DOHH2 (cell line): Measurements from ENCODE around the gene C6orf47.
A peak's percentile ranks its signal among the peaks of the same experiment; 100 is the strongest.

Experiments
- H3F3A ChIP-seq: fragments of 200-600 bp; sonication (generic), shearing (Covaris generic); 2 replicates; pipeline ENCODE4 v1.6.0; 2016; ENCODE audit warnings: antibody characterized with exemption, mild to moderate bottlenecking; ENCODE audit not compliant: control insufficient read depth, insufficient read depth
- H3K27ac ChIP-seq: fragments of 200-600 bp; sonication (generic); 2 replicates; pipeline ENCODE4 v1.5.1; 2014; ENCODE audit warnings: low read depth, mild to moderate bottlenecking, low read length, moderate library complexity
- H3K27me3 ChIP-seq: fragments of 200-600 bp; sonication (generic); 2 replicates; pipeline ENCODE4 v1.6.1; 2014; ENCODE audit warnings: mild to moderate bottlenecking, low read length, mixed read lengths; ENCODE audit not compliant: control insufficient read depth
- H3K36me3 ChIP-seq: fragments of 200-600 bp; sonication (generic); 2 replicates; pipeline ENCODE4 v1.6.1; 2014; ENCODE audit warnings: mild to moderate bottlenecking, low read length, moderate library complexity, mixed read lengths; ENCODE audit not compliant: control insufficient read depth
- H3K4me1 ChIP-seq: fragments of 200-600 bp; sonication (generic); 2 replicates; pipeline ENCODE4 v1.6.1; 2014; ENCODE audit warnings: mild to moderate bottlenecking, low read length, mixed read lengths; ENCODE audit not compliant: control insufficient read depth
- H3K4me2 ChIP-seq: fragments of 200-600 bp; sonication (generic); 2 replicates; pipeline ENCODE4 v1.6.0; 2014; ENCODE audit warnings: mild to moderate bottlenecking, low read length, moderate library complexity
- H3K4me3 ChIP-seq: fragments of 200-600 bp; sonication (generic); 2 replicates; pipeline ENCODE4 v1.5.1; 2014; ENCODE audit warnings: mild to moderate bottlenecking, low read length, mixed read lengths
- H3K79me2 ChIP-seq: fragments of 200-600 bp; sonication (generic); 2 replicates; pipeline ENCODE4 v1.6.1; 2014; ENCODE audit warnings: mild to moderate bottlenecking, low read length, mixed read lengths; ENCODE audit not compliant: control insufficient read depth
- H3K9me2 ChIP-seq: fragments of 200-600 bp; sonication (generic); replicated peaks from 2 replicates; pipeline ENCODE4 v1.6.1; 2014; ENCODE audit warnings: mild to moderate bottlenecking, low read length, mixed read lengths; ENCODE audit not compliant: control insufficient read depth
- H3K9me3 ChIP-seq: fragments of 200-600 bp; sonication (generic); 2 replicates; pipeline ENCODE4 v1.6.1; 2014; ENCODE audit warnings: antibody characterized with exemption, low read length, mixed read lengths; ENCODE audit not compliant: control insufficient read depth, insufficient read depth
- H4K20me1 ChIP-seq: fragments of 200-600 bp; sonication (generic); 2 replicates; pipeline ENCODE4 v1.6.0; 2014; ENCODE audit warnings: low read depth, mild to moderate bottlenecking, antibody characterized with exemption, low read length, moderate library complexity; ENCODE audit not compliant: control insufficient read depth, insufficient read depth
- EZH2phosphoT487 ChIP-seq: fragments of 200-600 bp; sonication (generic); IDR thresholded peaks from 2 replicates; pipeline ENCODE4 v1.6.1; 2017; ENCODE audit warnings: borderline replicate concordance, mild to moderate bottlenecking, antibody characterized with exemption, low read length, moderate library complexity, mixed read lengths
- TF ChIP-seq, protein P1 (sequence below): fragments of 200-600 bp; sonication (generic); IDR thresholded peaks from one replicate; pipeline ENCODE4 v1.5.1; 2014; ENCODE audit warnings: antibody characterized with exemption, mild to moderate bottlenecking, low read depth, low read length; ENCODE audit not compliant: poor library complexity, severe bottlenecking

C6orf47 gene

DNA sequence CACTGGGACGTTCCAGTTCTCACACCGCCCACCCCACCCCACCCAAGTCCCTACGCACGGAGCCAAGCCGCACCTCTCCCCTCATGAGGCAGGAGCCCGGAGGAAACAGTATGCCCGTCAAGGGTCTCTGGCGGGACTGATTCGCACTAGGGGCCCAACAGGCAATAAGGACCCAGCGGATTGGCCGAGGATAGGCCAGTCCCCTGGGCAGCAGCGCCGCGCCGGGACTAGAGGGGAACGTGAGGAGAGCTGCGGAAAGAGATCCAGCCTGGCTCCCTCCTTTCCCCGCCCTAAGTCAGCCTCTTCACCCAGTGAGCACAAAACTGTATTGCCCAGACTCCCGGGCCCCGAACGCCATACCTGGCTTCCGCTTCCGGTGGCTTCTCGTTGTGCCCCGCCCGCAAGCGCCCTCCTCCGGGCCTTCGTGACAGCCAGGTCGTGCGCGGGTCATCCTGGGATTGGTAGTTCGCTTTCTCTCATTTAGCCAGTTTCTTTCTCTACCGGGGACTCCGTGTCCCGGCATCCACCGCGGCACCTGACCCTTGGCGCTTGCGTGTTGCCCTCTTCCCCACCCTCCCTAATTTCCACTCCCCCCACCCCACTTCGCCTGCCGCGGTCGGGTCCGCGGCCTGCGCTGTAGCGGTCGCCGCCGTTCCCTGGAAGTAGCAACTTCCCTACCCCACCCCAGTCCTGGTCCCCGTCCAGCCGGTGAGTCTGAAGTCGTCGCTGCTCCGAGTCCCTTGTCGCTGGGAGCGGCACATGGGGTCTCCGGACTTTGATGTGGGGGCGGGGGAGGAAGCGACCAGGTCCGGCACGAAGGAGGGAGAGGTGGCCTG is 5.1 kb upstream of the C6orf47 start, which contains the start of gene CSNK2B:
TSS of gene CSNK2B (plus strand) at position 580 of the 836 bp plus-strand sequence. CDS start 752 bp downstream, outside the sequence.
- no peaks in the 10 kb centered on the region for H3K9me3 ChIP-seq
- H3K27ac ChIP-seq = peak within 1 kb of the TSS; percentile 97
- peaks cover 49% of the 10 kb centered on the region for H3K4me1 ChIP-seq
- peaks cover 68% of the 10 kb centered on the region for H3K79me2 ChIP-seq
- H4K20me1 ChIP-seq = peaks cover 11% of the 10 kb centered on the region; the same call in 1 of the 2 replicates
- TF ChIP-seq, protein P1, sequence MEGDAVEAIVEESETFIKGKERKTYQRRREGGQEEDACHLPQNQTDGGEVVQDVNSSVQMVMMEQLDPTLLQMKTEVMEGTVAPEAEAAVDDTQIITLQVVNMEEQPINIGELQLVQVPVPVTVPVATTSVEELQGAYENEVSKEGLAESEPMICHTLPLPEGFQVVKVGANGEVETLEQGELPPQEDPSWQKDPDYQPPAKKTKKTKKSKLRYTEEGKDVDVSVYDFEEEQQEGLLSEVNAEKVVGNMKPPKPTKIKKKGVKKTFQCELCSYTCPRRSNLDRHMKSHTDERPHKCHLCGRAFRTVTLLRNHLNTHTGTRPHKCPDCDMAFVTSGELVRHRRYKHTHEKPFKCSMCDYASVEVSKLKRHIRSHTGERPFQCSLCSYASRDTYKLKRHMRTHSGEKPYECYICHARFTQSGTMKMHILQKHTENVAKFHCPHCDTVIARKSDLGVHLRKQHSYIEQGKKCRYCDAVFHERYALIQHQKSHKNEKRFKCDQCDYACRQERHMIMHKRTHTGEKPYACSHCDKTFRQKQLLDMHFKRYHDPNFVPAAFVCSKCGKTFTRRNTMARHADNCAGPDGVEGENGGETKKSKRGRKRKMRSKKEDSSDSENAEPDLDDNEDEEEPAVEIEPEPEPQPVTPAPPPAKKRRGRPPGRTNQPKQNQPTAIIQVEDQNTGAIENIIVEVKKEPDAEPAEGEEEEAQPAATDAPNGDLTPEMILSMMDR = no peak
- no peak for TF ChIP-seq EZH2phosphoT487
- H3K27me3 ChIP-seq = no peaks in the 10 kb centered on the region
- H3F3A ChIP-seq = peaks cover 11% of the 10 kb centered on the region
- H3K4me2 ChIP-seq = peak within 1 kb of the TSS; percentile 99
- H3K4me3 ChIP-seq = peak within 1 kb of the TSS; percentile 95
- H3K36me3 ChIP-seq = peaks cover 88% of the 10 kb centered on the region
- no peaks in the 10 kb centered on the region for H3K9me2 ChIP-seq

DNA sequence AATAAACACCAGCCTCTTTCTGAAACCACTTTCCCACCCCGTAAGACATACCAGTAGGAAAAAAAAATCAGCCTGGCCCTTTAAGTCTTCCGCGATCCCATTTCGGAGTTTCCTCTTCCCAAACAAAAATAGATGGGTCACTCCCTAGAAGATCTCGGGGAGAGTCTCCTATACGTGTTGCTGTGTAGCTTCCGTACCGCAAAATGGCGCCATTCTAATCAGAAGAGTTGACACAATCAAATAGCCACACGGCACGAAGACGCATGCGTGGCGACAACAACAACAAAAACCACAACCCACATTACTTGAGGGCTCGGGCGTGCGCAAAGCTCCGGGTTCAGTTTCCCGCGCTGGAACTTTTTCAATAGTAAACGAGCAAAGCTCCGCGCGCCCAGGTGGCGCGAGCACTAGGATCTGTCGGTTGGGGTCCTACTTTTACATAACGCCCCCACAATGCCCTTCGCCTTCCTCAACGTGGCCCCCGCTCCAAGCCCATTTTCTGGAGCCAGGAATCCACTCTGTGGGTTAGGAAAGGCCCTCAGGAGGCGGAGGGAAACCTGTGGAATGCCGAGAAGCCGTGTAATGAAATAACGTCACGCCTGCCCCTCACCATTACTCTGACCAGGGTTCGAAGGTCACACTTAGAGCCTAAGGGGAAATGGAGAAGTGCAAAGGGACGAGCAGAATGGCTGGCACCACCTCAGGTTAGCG is 4.4 kb upstream of the C6orf47 start, which contains the start of gene GPANK1:
TSS of gene GPANK1 (minus strand) at position 208 of the 711 bp plus-strand sequence. CDS start 519 bp downstream, outside the sequence.
- peak within 1 kb of the TSS; percentile 97 for H3K27ac ChIP-seq
- H3K4me3 ChIP-seq = peak within 1 kb of the TSS; percentile 95
- H3K4me2 ChIP-seq = peak within 1 kb of the TSS; percentile 99
- peaks cover 49% of the 10 kb centered on the region for H3K4me1 ChIP-seq
- H3K27me3 ChIP-seq = no peaks in the 10 kb centered on the region
- H3K9me2 ChIP-seq = no peaks in the 10 kb centered on the region
- H3K9me3 ChIP-seq = no peaks in the 10 kb centered on the region
- peaks cover 11% of the 10 kb centered on the region; the same call in 1 of the 2 replicates for H4K20me1 ChIP-seq
- TF ChIP-seq, protein P1 = no peak
- TF ChIP-seq EZH2phosphoT487 = no peak
- peaks cover 86% of the 10 kb centered on the region for H3K36me3 ChIP-seq
- H3F3A ChIP-seq = peaks cover 11% of the 10 kb centered on the region
- H3K79me2 ChIP-seq = peaks cover 74% of the 10 kb centered on the region

DNA sequence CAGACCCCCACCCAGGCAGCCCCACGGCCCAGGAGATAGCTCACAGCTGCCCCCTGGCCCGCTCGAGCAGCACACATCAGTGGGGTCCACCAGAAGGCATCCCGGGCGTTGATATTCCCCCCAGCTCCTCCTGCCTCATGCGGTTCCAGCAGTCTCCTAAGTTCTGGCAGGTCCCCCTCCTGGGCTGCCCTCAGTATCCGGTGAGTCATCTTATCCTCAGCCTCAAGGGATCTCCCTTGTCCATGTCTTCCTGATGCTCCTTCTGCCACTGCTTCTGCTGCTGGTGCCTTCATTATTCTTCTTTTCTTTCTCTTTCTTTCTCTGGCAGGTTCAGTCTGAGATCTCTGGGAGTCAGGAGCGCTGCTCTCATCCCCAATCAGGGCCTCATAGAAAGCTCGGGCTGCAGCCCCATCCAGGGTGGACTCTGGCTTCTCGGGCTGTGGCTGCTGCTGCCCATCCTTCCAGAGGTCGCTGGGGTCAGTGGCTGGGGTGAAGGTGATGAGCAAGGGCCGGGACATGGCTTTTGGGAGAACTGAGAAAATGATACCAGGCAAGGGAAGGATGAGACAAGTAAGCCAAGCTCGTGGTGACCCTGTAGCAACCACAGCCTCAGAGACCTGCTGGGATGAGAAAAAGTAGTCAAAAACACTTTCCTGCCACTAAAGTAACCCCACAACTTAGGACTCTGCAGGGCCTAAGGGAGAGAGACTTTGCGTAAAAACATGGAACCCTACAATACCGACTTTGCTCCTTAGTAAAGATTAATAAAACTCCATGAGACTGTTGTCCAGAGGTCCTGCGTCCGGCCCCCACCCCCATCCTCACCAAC is 3.6 kb upstream of the C6orf47 start:
- H3K27me3 ChIP-seq = no peaks in the 10 kb centered on the region
- H3K4me3 ChIP-seq = peak overlapping the region; percentile 95
- H4K20me1 ChIP-seq = peaks cover 11% of the 10 kb centered on the region; the same call in 1 of the 2 replicates
- H3K4me2 ChIP-seq = peak overlapping the region; percentile 99
- no peaks in the 10 kb centered on the region for H3K9me2 ChIP-seq
- peaks cover 56% of the 10 kb centered on the region for H3K4me1 ChIP-seq
- H3F3A ChIP-seq = peaks cover 11% of the 10 kb centered on the region
- peak overlapping the region; percentile 97 for H3K27ac ChIP-seq
- TF ChIP-seq, protein P1 = no peak
- no peak for TF ChIP-seq EZH2phosphoT487
- H3K9me3 ChIP-seq = no peaks in the 10 kb centered on the region
- H3K36me3 ChIP-seq = peaks cover 78% of the 10 kb centered on the region
- peaks cover 79% of the 10 kb centered on the region for H3K79me2 ChIP-seq
